Cortex of kidney (tissue), 1 donor: Measurements from ENCODE around the gene MBD5.
"Not testable (repeated sequence)": the region's sequence is repeated elsewhere in the genome, so short reads cannot be mapped to it uniquely, and the experiment has no call there.

Experiments used
- DNase-seq: peaks from one replicate; lab custom pipeline; 2025; lab: John Stamatoyannopoulos, UW

The MBD5 gene

GRCh38 chr2:148524519-148524919 is 503.6 kb downstream of the MBD5 start:
- DNase-seq = no peak

- no peak for DNase-seq
Observed at GRCh38 chr2:148525130-148525529, 504.2 kb downstream of the MBD5 start.

GRCh38 chr2:148526509-148527346 is 505.8 kb downstream of the MBD5 start:
- no peak for DNase-seq

GRCh38 chr2:148527488-148528340 is 506.8 kb downstream of the MBD5 start:
- no peak for DNase-seq

GRCh38 chr2:148528356-148529064 is 507.6 kb downstream of the MBD5 start:
- no peak for DNase-seq

- DNase-seq = no peak
Observed at GRCh38 chr2:148529745-148530144, 508.9 kb downstream of the MBD5 start.

- DNase-seq = no peak
Observed at GRCh38 chr2:148530350-148530749, 509.5 kb downstream of the MBD5 start.

GRCh38 chr2:148531235-148531634 is 510.3 kb downstream of the MBD5 start:
- no peak for DNase-seq

- no peak for DNase-seq
Observed at GRCh38 chr2:148531669-148532428, 511.0 kb downstream of the MBD5 start.

GRCh38 chr2:148533004-148533403 is 512.1 kb downstream of the MBD5 start:
- no peak for DNase-seq

- no peak for DNase-seq
Observed at GRCh38 chr2:148533685-148534084, 512.8 kb downstream of the MBD5 start.

- DNase-seq = no peak
Observed at GRCh38 chr2:148534416-148535204, 513.7 kb downstream of the MBD5 start.

- no peak for DNase-seq
Observed at GRCh38 chr2:148538375-148538774, 517.5 kb downstream of the MBD5 start.

- DNase-seq = no peak
Observed at GRCh38 chr2:148540022-148540421, 519.1 kb downstream of the MBD5 start.

GRCh38 chr2:148541792-148542191 is 520.9 kb downstream of the MBD5 start:
- DNase-seq = no peak

- DNase-seq = no peak
Observed at GRCh38 chr2:148542614-148543013, 521.7 kb downstream of the MBD5 start.

- not testable (repeated sequence) for DNase-seq
Observed at GRCh38 chr2:148543088-148543540, 522.2 kb downstream of the MBD5 start.

GRCh38 chr2:148545390-148546256 is 524.7 kb downstream of the MBD5 start:
- no peak for DNase-seq

GRCh38 chr2:148546270-148546669 is 525.4 kb downstream of the MBD5 start:
- DNase-seq = no peak
